Vagina (tissue), 2 donors: ENCODE results near the gene PRSS22. TPM values are rescaled to one million over a fixed set of nuclear protein-coding genes. Genes with fewer than 3 reads are reported as not detected.
A peak's percentile ranks its signal among the peaks of the same experiment; 100 is the strongest.

Experiments
- DNase-seq, 2 donors: peaks; one replicate each; pipeline ENCODE4 v3.0.0-alpha.2; 2017; ENCODE audit errors: extremely low spot score in 2 of 2
- H3K27ac ChIP-seq: fragments of 200-600 bp; sonication (generic); one replicate; pipeline ENCODE4 v1.5.1; 2019
- H3K27me3 ChIP-seq: fragments of 200-600 bp; sonication (generic); one replicate; pipeline ENCODE4 v1.5.1; 2019
- H3K36me3 ChIP-seq, 2 donors: fragments of 200-600 bp; sonication (generic); one replicate each; pipeline ENCODE4 v1.5.1; 2017 to 2019
- H3K4me1 ChIP-seq: fragments of 200-600 bp; sonication (generic); one replicate; pipeline ENCODE4 v1.5.1; 2019
- H3K4me3 ChIP-seq, 2 donors: fragments of 200-600 bp; sonication (generic); 1 replicate in 1 of 2; 2 replicates in 1 of 2; pipeline ENCODE4 v1.5.1; 2016 to 2019
- H3K9me3 ChIP-seq: fragments of 200-600 bp; sonication (generic); one replicate; pipeline ENCODE4 v1.5.1; 2019
- CTCF ChIP-seq, 3 experiments: fragments of 450-650 bp in 2 of 3; fragments of 200-600 bp in 1 of 3; sonication (generic) in 1 of 3; IDR thresholded peaks; one replicate each; pipeline ENCODE4 v1.5.1; 2017 to 2019; ENCODE audit warnings: antibody characterized with exemption in 3 of 3, mild to moderate bottlenecking in 2 of 3, moderate library complexity in 2 of 3
- POLR2A ChIP-seq, 2 donors: fragments of 450-650 bp; IDR thresholded peaks; one replicate each; pipeline ENCODE4 v1.6.1; 2017; ENCODE audit warnings: antibody characterized with exemption in 2 of 2, mild to moderate bottlenecking in 2 of 2, moderate library complexity in 2 of 2
- POLR2AphosphoS5 ChIP-seq, 2 donors: sonication (generic); formaldehyde crosslinking; IDR thresholded peaks; one replicate each; pipeline ENCODE4 v1.9.0; 2017; ENCODE audit warnings: antibody characterized with exemption in 2 of 2, mild to moderate bottlenecking in 2 of 2, low read depth in 1 of 2; ENCODE audit not compliant: insufficient read depth in 1 of 2
- intact Hi-C: fragments of 100-400 bp; cut with DNase I; formaldehyde crosslinking; loops from one replicate; pipeline ENCODE4 v1.15.1; 2023
- total RNA-seq: library from RNA; depleted of rRNA; stranded (reverse); fragments of >200 nt; gene quantifications from one replicate; pipeline ENCODE4 v1.2.3, GENCODE V29; 2016

PRSS22 gene
- total RNA-seq, 1 donor from 2014 or later, result 38.8 TPM

- no peaks in the 10 kb centered on the region for H3K9me3 ChIP-seq
- peaks cover 16% of the 10 kb centered on the region for H3K4me1 ChIP-seq
- no peaks in the 10 kb centered on the region for H3K27me3 ChIP-seq
- TF ChIP-seq POLR2AphosphoS5 (IDR thresholded peaks at IDR 0.05; ENCODE audit: insufficient read depth in 1 of 2, low read depth in 1 of 2) (no peak), POLR2A (IDR thresholded peaks at IDR 0.05) (no peak), CTCF (IDR thresholded peaks at IDR 0.05) (no peak)
- intact Hi-C loops, result loop anchor here (2.0 kb wide), 1 partner anchor 23 kb away; no protein-coding TSS in a partner anchor
- peak overlapping the region; percentile 81 to 96 for H3K4me3 ChIP-seq
- DNase-seq, result no peak
- H3K27ac ChIP-seq, result peak overlapping the region; percentile 94
- H3K36me3 ChIP-seq, result no peaks in the 10 kb centered on the region
These were observed 24.0 kb upstream of the PRSS22 start for GRCh38 chr16:2881783-2882649.

- Histone ChIP-seq H3K4me1 (peaks cover 16% of the 10 kb centered on the region), H3K9me3 (no peaks in the 10 kb centered on the region), H3K36me3 (no peaks in the 10 kb centered on the region), H3K4me3 (no peak overlapping the region), H3K27me3 (no peaks in the 10 kb centered on the region), H3K27ac (no peak overlapping the region)
- TF ChIP-seq POLR2A (IDR thresholded peaks at IDR 0.05) (no peak), POLR2AphosphoS5 (IDR thresholded peaks at IDR 0.05; ENCODE audit: insufficient read depth in 1 of 2, low read depth in 1 of 2) (no peak), CTCF (IDR thresholded peaks at IDR 0.05) (no peak)
- DNase-seq, result no peak
- intact Hi-C loops, result no loop called here
These were observed 22.0 kb upstream of the PRSS22 start for GRCh38 chr16:2879854-2880508.

- TF ChIP-seq CTCF (IDR thresholded peaks at IDR 0.05) (peak; percentile 82 to 98 (median 85)), POLR2AphosphoS5 (IDR thresholded peaks at IDR 0.05; ENCODE audit: insufficient read depth in 1 of 2, low read depth in 1 of 2) (peak; percentile 46 to 62), POLR2A (IDR thresholded peaks at IDR 0.05) (no peak)
- intact Hi-C loops, result loop anchor here (5.0 kb wide), 1 partner anchor 32 kb away; no protein-coding TSS in a partner anchor
- H3K9me3 ChIP-seq, result no peaks in the 10 kb centered on the region
- H3K27ac ChIP-seq, result no peak overlapping the region
- H3K4me3 ChIP-seq, result no peak overlapping the region
- no peaks in the 10 kb centered on the region for H3K4me1 ChIP-seq
- DNase-seq, result no peak
- no peaks in the 10 kb centered on the region for H3K27me3 ChIP-seq
- H3K36me3 ChIP-seq, result no peaks in the 10 kb centered on the region
These were observed 17.0 kb upstream of the PRSS22 start for GRCh38 chr16:2874912-2875362.

GRCh38 chr16:2874032-2874911, 16.3 kb upstream of the PRSS22 start:
- Histone ChIP-seq H3K27ac (no peak overlapping the region), H3K36me3 (no peaks in the 10 kb centered on the region), H3K4me1 (no peaks in the 10 kb centered on the region), H3K4me3 (no peak overlapping the region), H3K27me3 (no peaks in the 10 kb centered on the region), H3K9me3 (no peaks in the 10 kb centered on the region)
- intact Hi-C loops, result loop anchor here (5.0 kb wide), 1 partner anchor 33 kb away; no protein-coding TSS in a partner anchor
- TF ChIP-seq CTCF (IDR thresholded peaks at IDR 0.05), result no peak
- TF ChIP-seq POLR2A (IDR thresholded peaks at IDR 0.05), result no peak
- TF ChIP-seq POLR2AphosphoS5 (IDR thresholded peaks at IDR 0.05; ENCODE audit: insufficient read depth in 1 of 2, low read depth in 1 of 2), result no peak
- no peak for DNase-seq
